ENCODE measurements around the gene RERGL. TPM values are rescaled to one million over a fixed set of nuclear protein-coding genes. Genes with fewer than 3 reads are reported as not detected.

RERGL gene
- total RNA-seq, 1 experiment from 2014 or later: not detected

GRCh38 chr12:18071336-18071735 lies 18.7 kb downstream of the RERGL start:
- Histone ChIP-seq H3T11ph (ENCODE audit: low read length) (no peak overlapping the region), H2BK120ac (ENCODE audit: low read depth, low read length, poor library complexity, severe bottlenecking) (no peak overlapping the region), H3K4me1 (ENCODE audit: insufficient read depth, low read length) (0 out of 2 replicates have a peak, but pooled peaks cover 2% of the 10 kb centered on the region), H3K27ac (ENCODE audit: insufficient read length, low read depth, low read length) (no peak overlapping the region), H3K18ac (ENCODE audit: insufficient read length, low read depth, low read length) (no peak overlapping the region), H2BK12ac (ENCODE audit: insufficient read length, low read depth, low read length) (no peak overlapping the region), H3K56ac (ENCODE audit: insufficient read length, low read depth, low read length) (no peak overlapping the region), H3K4ac (ENCODE audit: low read depth, low read length) (no peak overlapping the region), H3K9ac (ENCODE audit: extremely low read depth, insufficient read length, low read length) (no peak overlapping the region), H3K23ac (ENCODE audit: insufficient read length, low read depth, low read length) (no peak overlapping the region), H3K23me2 (ENCODE audit: insufficient read length, low read depth, low read length, poor library complexity, severe bottlenecking) (no peaks in the 10 kb centered on the region), H3K79me1 (ENCODE audit: insufficient read depth, low read depth, low read length, poor library complexity, severe bottlenecking) (no peaks in the 10 kb centered on the region), H4K8ac (replicated peaks; ENCODE audit: insufficient read length, low read depth, low read length) (no peak overlapping the region), H4K91ac (ENCODE audit: insufficient read length, low read depth, low read length) (no peak overlapping the region), H2BK15ac (ENCODE audit: low read depth, low read length) (no peak overlapping the region), H3K14ac (ENCODE audit: insufficient read depth, low read length) (no peak overlapping the region), H2BK5ac (ENCODE audit: insufficient read length, low read length) (no peak overlapping the region), H3K4me2 (ENCODE audit: insufficient read depth, insufficient read length, low read length) (no peak overlapping the region), H2AFZ (ENCODE audit: low read length) (no peak overlapping the region), H4K5ac (ENCODE audit: insufficient read length, low read depth, low read length) (no peak overlapping the region), H2AK5ac (ENCODE audit: insufficient read length, low read length) (no peak overlapping the region), H4K20me1 (ENCODE audit: control insufficient read depth, insufficient read depth, insufficient read length) (no peaks in the 10 kb centered on the region), H3K27me3 (ENCODE audit: insufficient read depth, low read length) (no peaks in the 10 kb centered on the region), H3K9me3 (ENCODE audit: control insufficient read depth, low read depth, low read length) (no peaks in the 10 kb centered on the region), H2BK20ac (ENCODE audit: low read depth, low read length, poor library complexity, severe bottlenecking) (no peak overlapping the region), H3K79me2 (ENCODE audit: insufficient read depth, low read length) (no peaks in the 10 kb centered on the region)
- H3K9me3 Mint-ChIP-seq: no peaks in the 10 kb centered on the region; a peak in 1 of 5 replicates
- no peak overlapping the region for H3K27ac Mint-ChIP-seq
- peaks cover 28 to 37% of the 10 kb centered on the region in 2 experiments for H3K4me1 Mint-ChIP-seq
- DNase-seq: no peak
- peaks cover 1% of the 10 kb centered on the region; the same call in 1 of the 2 replicates for H3K27me3 Mint-ChIP-seq (ENCODE audit: low read depth)
- H3K36me3 Mint-ChIP-seq (ENCODE audit: insufficient read depth in 1 of 3, low read depth in 3 of 3): peaks cover 0 to 3% (median 0%) of the 10 kb centered on the region in 3 experiments; a peak in 1 of 7 replicates
- no peak for TF ChIP-seq CTCF (conservative IDR thresholded peaks at IDR 0.05)
- no peak overlapping the region for H3K4me3 Mint-ChIP-seq
- WGBS (ENCODE audit: extremely low coverage, insufficient read length, low lambda C conversion rate): no CpG with 5 or more reads among the region's 4 CpGs

All from H9 (cell line).